Adrenal gland (tissue), 5 donors: Measurements from ENCODE around the gene CD164.
"Not testable (repeated sequence)": the region's sequence is repeated elsewhere in the genome, so short reads cannot be mapped to it uniquely, and the experiment has no call there.

Experiments
- POLR2A ChIP-seq, 2 donors: fragments of 450-650 bp; IDR thresholded peaks; one replicate each; pipeline ENCODE4 v1.6.1; 2017; ENCODE audit warnings: antibody characterized with exemption in 2 of 2, mild to moderate bottlenecking in 2 of 2, moderate library complexity in 1 of 2
- TF ChIP-seq, protein P1 (sequence below), 6 experiments: fragments of 450-650 bp in 4 of 6; fragments of 200-600 bp in 2 of 6; sonication (generic) in 1 of 6; IDR thresholded peaks; 1 replicate in 5 of 6; 2 replicates in 1 of 6; pipeline versions ENCODE4 v1.5.1 to v1.8.0; 2016 to 2021; ENCODE audit warnings: antibody characterized with exemption in 6 of 6, mild to moderate bottlenecking in 2 of 6, moderate library complexity in 1 of 6
- donor health status: DM: no; HTN: no; CAD: no.

DNA sequence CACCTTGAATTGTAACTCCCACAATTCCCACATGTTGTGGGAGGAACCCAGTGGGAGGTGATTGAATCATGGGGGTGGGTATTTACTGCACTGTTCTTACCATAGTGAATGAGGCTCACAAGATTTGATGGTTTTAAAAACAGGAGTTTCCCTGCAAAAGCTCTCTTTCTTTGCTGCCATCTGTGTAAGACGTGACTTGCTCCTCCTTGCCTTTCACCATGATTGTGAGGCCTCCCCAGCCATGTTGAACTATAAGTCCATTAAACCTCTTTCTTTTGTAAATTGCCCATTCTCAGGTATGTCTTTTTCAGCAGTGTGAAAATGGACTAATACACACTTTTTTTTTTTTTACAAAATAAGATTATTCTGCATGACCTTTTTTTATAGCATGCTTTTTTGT is 48.4 kb downstream of the CD164 start:
- TF ChIP-seq, protein P1, sequence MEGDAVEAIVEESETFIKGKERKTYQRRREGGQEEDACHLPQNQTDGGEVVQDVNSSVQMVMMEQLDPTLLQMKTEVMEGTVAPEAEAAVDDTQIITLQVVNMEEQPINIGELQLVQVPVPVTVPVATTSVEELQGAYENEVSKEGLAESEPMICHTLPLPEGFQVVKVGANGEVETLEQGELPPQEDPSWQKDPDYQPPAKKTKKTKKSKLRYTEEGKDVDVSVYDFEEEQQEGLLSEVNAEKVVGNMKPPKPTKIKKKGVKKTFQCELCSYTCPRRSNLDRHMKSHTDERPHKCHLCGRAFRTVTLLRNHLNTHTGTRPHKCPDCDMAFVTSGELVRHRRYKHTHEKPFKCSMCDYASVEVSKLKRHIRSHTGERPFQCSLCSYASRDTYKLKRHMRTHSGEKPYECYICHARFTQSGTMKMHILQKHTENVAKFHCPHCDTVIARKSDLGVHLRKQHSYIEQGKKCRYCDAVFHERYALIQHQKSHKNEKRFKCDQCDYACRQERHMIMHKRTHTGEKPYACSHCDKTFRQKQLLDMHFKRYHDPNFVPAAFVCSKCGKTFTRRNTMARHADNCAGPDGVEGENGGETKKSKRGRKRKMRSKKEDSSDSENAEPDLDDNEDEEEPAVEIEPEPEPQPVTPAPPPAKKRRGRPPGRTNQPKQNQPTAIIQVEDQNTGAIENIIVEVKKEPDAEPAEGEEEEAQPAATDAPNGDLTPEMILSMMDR (IDR thresholded peaks at IDR 0.05) = not testable (repeated sequence)
- not testable (repeated sequence) for TF ChIP-seq POLR2A (IDR thresholded peaks at IDR 0.05)
